Trophoblast cell (in vitro differentiated cells and primary cell): ENCODE data around the gene WIPF2.

ENCODE experiments used
- DNase-seq, 2 donors: peaks; one replicate each; pipeline ENCODE4 v3.0.0-alpha.2; 2016
- H2AFZ ChIP-seq: 2 replicates; pipeline ENCODE4 v1.6.1; 2013; ENCODE audit warnings: low read length, moderate library complexity, mild to moderate bottlenecking; ENCODE audit not compliant: insufficient read depth, poor library complexity
- H2AK5ac ChIP-seq: 2 replicates; pipeline ENCODE4 v1.6.1; 2013; ENCODE audit warnings: mild to moderate bottlenecking, low read length
- H2BK120ac ChIP-seq: 2 replicates; pipeline ENCODE4 v1.6.1; 2013; ENCODE audit warnings: low read length, mild to moderate bottlenecking, moderate library complexity; ENCODE audit not compliant: insufficient read depth, poor library complexity
- H2BK12ac ChIP-seq: 2 replicates; pipeline ENCODE4 v1.6.1; 2013; ENCODE audit warnings: mild to moderate bottlenecking, low read length, moderate library complexity
- H2BK5ac ChIP-seq: 2 replicates; pipeline ENCODE4 v1.6.1; 2013; ENCODE audit warnings: low read length, low read depth, moderate library complexity, mild to moderate bottlenecking; ENCODE audit not compliant: poor library complexity
- H3K14ac ChIP-seq: 2 replicates; pipeline ENCODE4 v1.6.1; 2013; ENCODE audit warnings: mild to moderate bottlenecking, low read length
- H3K18ac ChIP-seq: 2 replicates; pipeline ENCODE4 v1.6.1; 2013; ENCODE audit warnings: mild to moderate bottlenecking, low read length
- H3K23ac ChIP-seq: 2 replicates; pipeline ENCODE4 v1.6.1; 2013; ENCODE audit warnings: low read length
- H3K27ac ChIP-seq: 2 replicates; pipeline ENCODE4 v1.5.1; 2013; ENCODE audit warnings: low read depth, mild to moderate bottlenecking, inconsistent platforms, low read length, moderate library complexity
- H3K27me3 ChIP-seq: 2 replicates; pipeline ENCODE4 v1.6.1; 2013; ENCODE audit warnings: inconsistent platforms, mild to moderate bottlenecking, low read length, moderate library complexity; ENCODE audit not compliant: insufficient read depth
- H3K36me3 ChIP-seq, 2 experiments: 1 replicate in 1 of 2; 2 replicates in 1 of 2; pipeline ENCODE4 v1.6.1; 2013; ENCODE audit warnings: low read length in 2 of 2, mild to moderate bottlenecking in 2 of 2, moderate library complexity in 1 of 2; ENCODE audit not compliant: insufficient read depth in 2 of 2, control insufficient read depth in 1 of 2
- H3K4ac ChIP-seq: 2 replicates; pipeline ENCODE4 v1.6.1; 2013; ENCODE audit warnings: low read depth, mild to moderate bottlenecking, low read length, moderate library complexity
- H3K4me1 ChIP-seq, 2 experiments: 1 replicate in 1 of 2; 2 replicates in 1 of 2; pipeline ENCODE4 v1.6.1; 2013; ENCODE audit warnings: low read length in 2 of 2, mild to moderate bottlenecking in 2 of 2, moderate library complexity in 1 of 2; ENCODE audit not compliant: insufficient read depth in 2 of 2, control insufficient read depth in 1 of 2
- H3K4me2 ChIP-seq: 2 replicates; pipeline ENCODE4 v1.6.1; 2013; ENCODE audit warnings: inconsistent platforms, mild to moderate bottlenecking, low read length, moderate library complexity
- H3K4me3 ChIP-seq: 2 replicates; pipeline ENCODE4 v1.5.1; 2013; ENCODE audit warnings: mild to moderate bottlenecking, low read depth, low read length, inconsistent platforms
- H3K79me1 ChIP-seq: one replicate; pipeline ENCODE4 v1.6.1; 2013; ENCODE audit warnings: low read length
- H3K79me2 ChIP-seq: 2 replicates; pipeline ENCODE4 v1.6.1; 2013; ENCODE audit warnings: low read length, mild to moderate bottlenecking; ENCODE audit not compliant: control insufficient read depth, insufficient read depth, poor library complexity
- H3K9ac ChIP-seq: 2 replicates; pipeline ENCODE4 v1.6.1; 2013; ENCODE audit warnings: mild to moderate bottlenecking, low read length
- H3K9me3 ChIP-seq: 2 replicates; pipeline ENCODE4 v1.6.1; 2013; ENCODE audit warnings: low read depth, mild to moderate bottlenecking, control low read depth, inconsistent platforms, low read length; ENCODE audit not compliant: insufficient read depth
- H4K12ac ChIP-seq: 2 replicates; pipeline ENCODE4 v1.6.1; 2013; ENCODE audit warnings: low read depth, mild to moderate bottlenecking, low read length, moderate library complexity
- H4K8ac ChIP-seq: 2 replicates; pipeline ENCODE4 v1.6.1; 2013; ENCODE audit warnings: low read depth, mild to moderate bottlenecking, low read length, moderate library complexity
- H4K91ac ChIP-seq: one replicate; pipeline ENCODE4 v1.6.1; 2013; ENCODE audit warnings: low read depth, mild to moderate bottlenecking, low read length, moderate library complexity
- WGBS: extraction: QIAGEN DNeasy Blood & Tissue Kit; methylation state at CpG from one replicate; pipeline ENCODE4 v1.1.7; 2013; ENCODE audit warnings: missing lambda C conversion rate; ENCODE audit not compliant: insufficient read length, insufficient coverage; ENCODE audit errors: extremely low coverage; 5-methylcytosine and 5-hydroxymethylcytosine counted together

Gene WIPF2

DNA sequence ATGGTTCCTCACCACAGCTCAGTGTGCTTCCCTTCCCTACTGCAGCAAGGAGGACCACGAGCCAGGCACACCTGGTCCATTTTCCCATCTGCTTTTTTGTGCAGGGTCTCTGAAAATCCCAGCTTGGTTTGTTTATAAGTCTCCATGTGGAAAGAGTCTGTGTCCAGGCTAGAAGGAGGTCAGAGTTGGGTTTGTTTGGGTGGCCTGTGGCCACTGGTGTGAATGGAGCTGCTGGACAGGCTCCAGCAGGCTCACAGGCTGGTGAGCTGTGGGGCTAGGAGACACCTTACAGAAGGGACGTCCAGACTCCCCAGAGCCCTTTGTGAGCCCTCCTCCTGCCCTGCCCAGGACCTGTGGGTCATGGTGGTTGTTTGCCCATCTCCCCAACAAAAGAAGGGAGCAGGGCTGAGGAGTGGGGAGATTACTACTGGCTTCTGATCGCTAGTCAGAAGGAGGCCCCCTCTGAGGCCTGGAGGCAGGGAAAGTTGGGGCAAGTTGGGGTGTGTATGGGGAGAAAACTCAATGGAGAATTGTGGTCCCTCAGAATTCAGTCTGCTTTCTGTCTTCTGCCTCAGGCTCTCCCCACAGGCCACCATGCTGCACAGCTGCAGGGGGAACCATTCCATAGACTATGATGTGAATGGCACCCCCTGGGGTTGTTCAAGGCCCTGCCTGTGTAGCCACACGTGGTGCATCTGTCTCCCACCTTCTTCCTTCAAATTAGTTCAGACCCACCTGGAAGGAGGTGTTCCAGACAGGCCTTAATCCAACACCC lies 94.0 kb downstream of the WIPF2 start:
- WGBS, result no CpG with 5 or more reads among the region's 4 CpGs
- no peak for DNase-seq
- H3K79me2 ChIP-seq, result peaks cover 4% of the 10 kb centered on the region
- H3K4me1 ChIP-seq, result peaks cover 32 to 34% of the 10 kb centered on the region in 2 experiments
- no peak overlapping the region for H3K23ac ChIP-seq
- H2AFZ ChIP-seq, result no peak overlapping the region
- H3K27ac ChIP-seq, result no peak overlapping the region
- no peak overlapping the region for H2AK5ac ChIP-seq
- no peak overlapping the region for H2BK5ac ChIP-seq
- H3K27me3 ChIP-seq, result no peaks in the 10 kb centered on the region
- H3K4me2 ChIP-seq, result no peak overlapping the region
- H3K4me3 ChIP-seq, result no peak overlapping the region
- no peak overlapping the region for H4K12ac ChIP-seq
- H3K9ac ChIP-seq, result no peak overlapping the region
- no peak overlapping the region for H3K14ac ChIP-seq
- no peak overlapping the region for H3K18ac ChIP-seq
- no peak overlapping the region for H2BK12ac ChIP-seq
- H3K36me3 ChIP-seq, result no peaks in the 10 kb centered on the region
- H3K9me3 ChIP-seq, result peaks cover 1% of the 10 kb centered on the region
- H2BK120ac ChIP-seq, result no peak overlapping the region
- no peak overlapping the region for H3K4ac ChIP-seq
- H4K91ac ChIP-seq, result no peak overlapping the region
- H4K8ac ChIP-seq, result no peak overlapping the region
- peaks cover 11% of the 10 kb centered on the region for H3K79me1 ChIP-seq

DNA sequence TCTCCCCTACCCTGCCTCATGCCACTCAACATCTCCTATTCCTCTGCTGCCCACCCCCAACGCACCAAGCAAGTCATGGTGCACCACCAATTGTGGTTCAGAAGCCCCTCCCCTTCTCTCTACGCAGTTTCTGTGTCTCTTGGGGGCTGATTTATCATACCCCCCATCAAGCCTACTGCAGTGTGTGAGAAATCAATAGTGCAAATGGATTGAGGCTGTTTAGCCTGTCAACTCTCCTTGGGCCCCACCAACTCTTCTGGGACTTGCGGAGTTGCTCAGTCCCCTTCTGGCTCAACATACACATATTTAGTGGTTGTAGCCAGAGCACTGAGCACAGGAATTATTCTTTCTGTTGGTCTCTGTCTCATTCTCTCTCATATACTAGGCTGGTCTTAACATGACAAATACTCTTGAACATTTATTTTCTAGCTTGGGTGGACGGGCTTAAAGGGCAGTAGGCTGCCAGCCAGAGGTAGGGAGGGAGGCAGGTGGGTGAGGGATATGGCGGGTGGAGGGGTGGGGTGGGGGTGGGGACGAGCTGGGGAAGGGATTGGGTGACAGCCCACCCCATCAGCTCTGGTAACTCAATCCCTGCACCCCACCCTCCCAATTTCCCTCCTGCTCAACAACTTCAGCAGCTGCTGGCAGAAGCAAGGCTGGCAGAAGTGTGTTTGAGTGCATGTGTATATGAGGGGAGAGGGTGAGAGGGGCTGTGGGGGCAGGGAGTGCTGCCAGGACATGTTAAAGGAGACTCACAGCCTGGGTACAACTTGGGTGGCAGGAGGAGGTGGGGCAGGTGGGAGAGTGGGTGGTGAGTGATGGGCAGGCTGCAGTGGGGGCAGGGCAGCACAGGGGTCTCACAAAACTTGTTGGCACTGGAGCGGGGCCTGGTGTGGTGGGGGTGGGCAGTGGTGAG lies 94.8 kb downstream of the WIPF2 start:
- H3K36me3 ChIP-seq, result no peaks in the 10 kb centered on the region
- no peak overlapping the region for H3K4me3 ChIP-seq
- H2BK120ac ChIP-seq, result no peak overlapping the region
- H3K9me3 ChIP-seq, result peaks cover 1% of the 10 kb centered on the region
- H3K4ac ChIP-seq, result no peak overlapping the region
- WGBS, result no CpG with 5 or more reads among the region's 7 CpGs
- no peak overlapping the region for H3K14ac ChIP-seq
- no peak overlapping the region for H2AFZ ChIP-seq
- H3K27me3 ChIP-seq, result no peaks in the 10 kb centered on the region
- H4K91ac ChIP-seq, result no peak overlapping the region
- no peak overlapping the region for H3K4me2 ChIP-seq
- H3K9ac ChIP-seq, result no peak overlapping the region
- peaks cover 8% of the 10 kb centered on the region for H3K79me2 ChIP-seq
- no peak overlapping the region for H3K18ac ChIP-seq
- H2AK5ac ChIP-seq, result no peak overlapping the region
- no peak overlapping the region for H4K12ac ChIP-seq
- H3K27ac ChIP-seq, result no peak overlapping the region
- H2BK12ac ChIP-seq, result no peak overlapping the region
- peaks cover 32 to 35% of the 10 kb centered on the region in 2 experiments for H3K4me1 ChIP-seq
- H3K23ac ChIP-seq, result no peak overlapping the region
- no peak for DNase-seq
- peaks cover 17% of the 10 kb centered on the region for H3K79me1 ChIP-seq
- H2BK5ac ChIP-seq, result no peak overlapping the region
- no peak overlapping the region for H4K8ac ChIP-seq

DNA sequence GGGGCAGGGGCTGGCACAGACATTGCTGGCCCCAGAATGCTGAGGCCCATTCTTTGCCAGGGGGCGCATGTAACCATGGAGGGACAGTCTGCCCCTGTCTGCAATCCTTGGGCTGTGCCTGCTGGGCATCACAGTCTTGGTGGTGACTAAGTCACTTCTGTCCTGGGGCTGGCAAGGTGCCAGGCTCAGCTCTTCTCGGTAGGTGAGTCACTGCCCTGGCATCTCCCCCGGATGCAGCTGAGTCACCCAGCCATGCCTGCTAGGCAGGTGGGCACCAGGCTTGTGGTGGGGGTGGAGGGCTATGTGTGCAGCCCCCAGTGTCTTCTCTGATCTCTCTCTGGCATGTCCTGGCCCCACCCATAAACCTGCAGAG lies 95.5 kb downstream of the WIPF2 start:
- Histone ChIP-seq H3K4ac (no peak overlapping the region), H3K36me3 (no peaks in the 10 kb centered on the region), H2BK5ac (no peak overlapping the region), H3K27me3 (no peaks in the 10 kb centered on the region), H3K27ac (no peak overlapping the region), H4K91ac (no peak overlapping the region), H3K9ac (no peak overlapping the region), H2AK5ac (no peak overlapping the region), H3K79me1 (peaks cover 14% of the 10 kb centered on the region), H2AFZ (no peak overlapping the region), H3K79me2 (peaks cover 8% of the 10 kb centered on the region), H3K4me2 (no peak overlapping the region), H3K14ac (no peak overlapping the region), H2BK12ac (no peak overlapping the region), H4K8ac (no peak overlapping the region), H3K23ac (no peak overlapping the region), H3K9me3 (peaks cover 1% of the 10 kb centered on the region), H3K4me1 (peaks cover 30 to 35% of the 10 kb centered on the region in 2 experiments), H2BK120ac (no peak overlapping the region), H3K18ac (no peak overlapping the region), H4K12ac (no peak overlapping the region), H3K4me3 (no peak overlapping the region)
- peak; percentile 75 to 79 for DNase-seq
- WGBS, result no CpG with 5 or more reads among the region's 3 CpGs

DNA sequence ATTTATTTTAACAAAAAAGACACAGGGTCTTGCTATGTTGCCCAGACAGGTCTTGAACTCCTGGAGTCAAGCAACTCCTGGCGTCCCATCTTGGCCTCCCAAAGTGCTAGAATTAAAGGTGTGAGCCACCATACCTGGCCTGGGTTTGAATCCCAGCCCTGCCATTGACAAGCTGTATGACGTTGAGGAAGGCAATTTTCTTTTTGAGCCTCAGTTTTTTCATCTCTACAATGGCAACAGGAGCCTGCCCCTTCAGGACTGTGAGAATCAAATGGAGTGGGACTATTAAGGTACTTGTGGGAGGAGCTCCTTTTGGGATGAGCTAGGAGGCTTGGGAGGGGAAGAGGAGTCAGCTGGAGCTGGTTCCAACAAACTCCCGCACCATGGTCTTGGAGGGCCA lies 96.1 kb downstream of the WIPF2 start:
- Histone ChIP-seq H4K12ac (no peak overlapping the region), H3K79me2 (peaks cover 8% of the 10 kb centered on the region), H4K91ac (no peak overlapping the region), H2AK5ac (peak overlapping the region; percentile 27), H3K4me3 (no peak overlapping the region), H3K4me2 (no peak overlapping the region), H3K9me3 (peaks cover 1% of the 10 kb centered on the region), H3K27me3 (no peaks in the 10 kb centered on the region), H3K4ac (no peak overlapping the region), H3K27ac (no peak overlapping the region), H3K4me1 (peaks cover 24 to 28% of the 10 kb centered on the region in 2 experiments), H3K23ac (no peak overlapping the region), H2AFZ (no peak overlapping the region), H2BK5ac (no peak overlapping the region), H3K79me1 (peaks cover 14% of the 10 kb centered on the region), H3K9ac (no peak overlapping the region), H3K14ac (no peak overlapping the region), H3K18ac (no peak overlapping the region), H4K8ac (no peak overlapping the region), H2BK12ac (peak overlapping the region; percentile 48), H2BK120ac (no peak overlapping the region), H3K36me3 (no peaks in the 10 kb centered on the region)
- no CpG with 5 or more reads among the region's 3 CpGs for WGBS
- no peak for DNase-seq
